DOHH2 (cell line): ENCODE measurements around the gene UROC1.

Experiments used
- H3F3A ChIP-seq: fragments of 200-600 bp; sonication (generic), shearing (Covaris generic); 2 replicates; pipeline ENCODE4 v1.6.0; 2016; ENCODE audit warnings: antibody characterized with exemption, mild to moderate bottlenecking; ENCODE audit not compliant: control insufficient read depth, insufficient read depth
- H3K27ac ChIP-seq: fragments of 200-600 bp; sonication (generic); 2 replicates; pipeline ENCODE4 v1.5.1; 2014; ENCODE audit warnings: low read depth, mild to moderate bottlenecking, low read length, moderate library complexity
- H3K27me3 ChIP-seq: fragments of 200-600 bp; sonication (generic); 2 replicates; pipeline ENCODE4 v1.6.1; 2014; ENCODE audit warnings: mild to moderate bottlenecking, low read length, mixed read lengths; ENCODE audit not compliant: control insufficient read depth
- H3K36me3 ChIP-seq: fragments of 200-600 bp; sonication (generic); 2 replicates; pipeline ENCODE4 v1.6.1; 2014; ENCODE audit warnings: mild to moderate bottlenecking, low read length, moderate library complexity, mixed read lengths; ENCODE audit not compliant: control insufficient read depth
- H3K4me1 ChIP-seq: fragments of 200-600 bp; sonication (generic); 2 replicates; pipeline ENCODE4 v1.6.1; 2014; ENCODE audit warnings: mild to moderate bottlenecking, low read length, mixed read lengths; ENCODE audit not compliant: control insufficient read depth
- H3K4me2 ChIP-seq: fragments of 200-600 bp; sonication (generic); 2 replicates; pipeline ENCODE4 v1.6.0; 2014; ENCODE audit warnings: mild to moderate bottlenecking, low read length, moderate library complexity
- H3K4me3 ChIP-seq: fragments of 200-600 bp; sonication (generic); 2 replicates; pipeline ENCODE4 v1.5.1; 2014; ENCODE audit warnings: mild to moderate bottlenecking, low read length, mixed read lengths
- H3K79me2 ChIP-seq: fragments of 200-600 bp; sonication (generic); 2 replicates; pipeline ENCODE4 v1.6.1; 2014; ENCODE audit warnings: mild to moderate bottlenecking, low read length, mixed read lengths; ENCODE audit not compliant: control insufficient read depth
- H3K9me2 ChIP-seq: fragments of 200-600 bp; sonication (generic); replicated peaks from 2 replicates; pipeline ENCODE4 v1.6.1; 2014; ENCODE audit warnings: mild to moderate bottlenecking, low read length, mixed read lengths; ENCODE audit not compliant: control insufficient read depth
- H3K9me3 ChIP-seq: fragments of 200-600 bp; sonication (generic); 2 replicates; pipeline ENCODE4 v1.6.1; 2014; ENCODE audit warnings: antibody characterized with exemption, low read length, mixed read lengths; ENCODE audit not compliant: control insufficient read depth, insufficient read depth
- H4K20me1 ChIP-seq: fragments of 200-600 bp; sonication (generic); 2 replicates; pipeline ENCODE4 v1.6.0; 2014; ENCODE audit warnings: low read depth, mild to moderate bottlenecking, antibody characterized with exemption, low read length, moderate library complexity; ENCODE audit not compliant: control insufficient read depth, insufficient read depth
- CTCF ChIP-seq: fragments of 200-600 bp; sonication (generic); IDR thresholded peaks from one replicate; pipeline ENCODE4 v1.5.1; 2014; ENCODE audit warnings: antibody characterized with exemption, mild to moderate bottlenecking, low read depth, low read length; ENCODE audit not compliant: poor library complexity, severe bottlenecking
- EZH2phosphoT487 ChIP-seq: fragments of 200-600 bp; sonication (generic); IDR thresholded peaks from 2 replicates; pipeline ENCODE4 v1.6.1; 2017; ENCODE audit warnings: borderline replicate concordance, mild to moderate bottlenecking, antibody characterized with exemption, low read length, moderate library complexity, mixed read lengths

The UROC1 gene

DNA sequence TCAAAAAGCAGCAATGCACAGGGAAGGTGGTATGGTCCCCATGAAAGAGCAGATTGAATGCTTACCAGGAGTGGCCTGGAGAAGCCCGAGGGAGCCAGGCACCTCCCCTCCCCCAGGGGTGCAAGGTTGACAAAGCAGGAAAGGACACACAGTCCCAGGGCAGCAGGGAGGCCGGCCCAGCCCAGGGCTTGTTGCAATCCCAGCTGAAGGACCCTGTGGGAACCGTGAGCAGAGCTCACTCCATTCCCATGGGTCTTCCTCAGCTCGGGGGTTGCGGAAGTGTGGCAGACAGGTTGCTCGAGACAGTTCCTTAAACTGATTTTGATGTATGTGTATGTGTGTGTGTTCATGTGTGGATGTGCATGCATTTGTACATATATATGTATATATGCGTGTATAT lies 15.8 kb downstream of the UROC1 start:
- H3K27me3 ChIP-seq, result no peaks in the 10 kb centered on the region
- no peaks in the 10 kb centered on the region for H3K79me2 ChIP-seq
- H3K9me2 ChIP-seq, result no peaks in the 10 kb centered on the region
- H3F3A ChIP-seq, result no peaks in the 10 kb centered on the region
- no peaks in the 10 kb centered on the region for H3K36me3 ChIP-seq
- no peaks in the 10 kb centered on the region for H3K4me1 ChIP-seq
- no peaks in the 10 kb centered on the region for H4K20me1 ChIP-seq
- no peak overlapping the region for H3K27ac ChIP-seq
- H3K9me3 ChIP-seq, result no peaks in the 10 kb centered on the region
- no peak for TF ChIP-seq CTCF
- TF ChIP-seq EZH2phosphoT487, result no peak
- H3K4me3 ChIP-seq, result no peak overlapping the region
- no peak overlapping the region for H3K4me2 ChIP-seq

DNA sequence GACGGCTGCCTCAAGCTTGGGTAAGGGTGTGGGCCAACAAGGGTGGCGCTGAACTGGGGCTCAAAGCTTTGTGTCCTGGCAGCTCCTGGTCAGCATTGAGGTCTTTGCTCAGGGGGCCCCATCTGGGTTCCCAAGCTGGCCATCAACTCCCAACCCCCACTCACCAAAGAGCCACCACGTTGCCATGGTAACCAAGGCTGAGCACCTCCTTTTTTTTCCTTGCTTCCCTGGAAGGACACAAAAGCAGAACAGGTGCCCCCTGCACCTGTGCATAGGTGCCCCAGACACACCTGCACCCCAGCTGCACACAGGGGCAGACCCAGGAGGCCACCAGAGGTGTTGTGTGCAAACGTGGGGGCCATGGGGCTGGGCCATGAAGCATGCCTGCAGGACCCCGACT lies 16.5 kb downstream of the UROC1 start:
- no peaks in the 10 kb centered on the region for H3K36me3 ChIP-seq
- no peak overlapping the region for H3K4me2 ChIP-seq
- no peaks in the 10 kb centered on the region for H3K9me2 ChIP-seq
- H3K4me1 ChIP-seq, result no peaks in the 10 kb centered on the region
- no peaks in the 10 kb centered on the region for H4K20me1 ChIP-seq
- H3K27ac ChIP-seq, result no peak overlapping the region
- H3K9me3 ChIP-seq, result no peaks in the 10 kb centered on the region
- H3K4me3 ChIP-seq, result no peak overlapping the region
- no peaks in the 10 kb centered on the region for H3K27me3 ChIP-seq
- H3K79me2 ChIP-seq, result no peaks in the 10 kb centered on the region
- TF ChIP-seq EZH2phosphoT487 (no peak), CTCF (no peak)
- H3F3A ChIP-seq, result no peaks in the 10 kb centered on the region

DNA sequence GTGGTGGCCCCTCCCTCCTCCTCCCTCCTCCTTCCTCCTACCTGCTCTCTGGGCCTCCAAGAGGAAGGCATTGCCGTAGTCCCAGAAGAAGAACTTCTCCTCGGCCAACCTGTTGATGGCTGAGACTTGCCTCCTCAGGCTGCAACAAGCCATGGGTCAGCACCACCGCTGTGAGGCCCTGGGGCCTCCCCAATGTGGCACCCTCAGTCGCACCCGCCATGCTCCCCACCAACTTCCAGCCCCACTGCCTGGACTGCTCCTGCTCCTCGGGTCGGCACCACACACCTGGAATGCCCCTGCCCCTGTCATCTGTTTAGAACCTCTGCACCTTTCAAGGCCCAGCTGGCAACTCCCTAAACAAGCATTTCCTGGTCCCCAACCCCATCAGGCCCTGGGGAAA lies 17.6 kb downstream of the UROC1 start:
- Histone ChIP-seq H3F3A (no peaks in the 10 kb centered on the region), H3K9me3 (no peaks in the 10 kb centered on the region), H3K27ac (no peak overlapping the region), H3K4me2 (no peak overlapping the region), H4K20me1 (no peaks in the 10 kb centered on the region), H3K36me3 (no peaks in the 10 kb centered on the region), H3K4me3 (no peak overlapping the region), H3K79me2 (no peaks in the 10 kb centered on the region), H3K27me3 (no peaks in the 10 kb centered on the region), H3K9me2 (no peaks in the 10 kb centered on the region), H3K4me1 (no peaks in the 10 kb centered on the region)
- TF ChIP-seq CTCF, result no peak
- TF ChIP-seq EZH2phosphoT487, result no peak

- no peaks in the 10 kb centered on the region for H3K79me2 ChIP-seq
- no peaks in the 10 kb centered on the region for H4K20me1 ChIP-seq
- TF ChIP-seq EZH2phosphoT487 (no peak), CTCF (no peak)
- no peak overlapping the region for H3K4me3 ChIP-seq
- no peaks in the 10 kb centered on the region for H3K9me3 ChIP-seq
- no peak overlapping the region for H3K27ac ChIP-seq
- no peaks in the 10 kb centered on the region for H3K27me3 ChIP-seq
- no peaks in the 10 kb centered on the region for H3K4me1 ChIP-seq
- no peak overlapping the region for H3K4me2 ChIP-seq
- H3F3A ChIP-seq, result no peaks in the 10 kb centered on the region
- no peaks in the 10 kb centered on the region for H3K36me3 ChIP-seq
- H3K9me2 ChIP-seq, result no peaks in the 10 kb centered on the region
Observed at GRCh38 chr3:126499401-126499800, 18.2 kb downstream of the UROC1 start.
